Measurements from ENCODE around the gene SEC16B.

- TF ChIP-seq, protein P1, sequence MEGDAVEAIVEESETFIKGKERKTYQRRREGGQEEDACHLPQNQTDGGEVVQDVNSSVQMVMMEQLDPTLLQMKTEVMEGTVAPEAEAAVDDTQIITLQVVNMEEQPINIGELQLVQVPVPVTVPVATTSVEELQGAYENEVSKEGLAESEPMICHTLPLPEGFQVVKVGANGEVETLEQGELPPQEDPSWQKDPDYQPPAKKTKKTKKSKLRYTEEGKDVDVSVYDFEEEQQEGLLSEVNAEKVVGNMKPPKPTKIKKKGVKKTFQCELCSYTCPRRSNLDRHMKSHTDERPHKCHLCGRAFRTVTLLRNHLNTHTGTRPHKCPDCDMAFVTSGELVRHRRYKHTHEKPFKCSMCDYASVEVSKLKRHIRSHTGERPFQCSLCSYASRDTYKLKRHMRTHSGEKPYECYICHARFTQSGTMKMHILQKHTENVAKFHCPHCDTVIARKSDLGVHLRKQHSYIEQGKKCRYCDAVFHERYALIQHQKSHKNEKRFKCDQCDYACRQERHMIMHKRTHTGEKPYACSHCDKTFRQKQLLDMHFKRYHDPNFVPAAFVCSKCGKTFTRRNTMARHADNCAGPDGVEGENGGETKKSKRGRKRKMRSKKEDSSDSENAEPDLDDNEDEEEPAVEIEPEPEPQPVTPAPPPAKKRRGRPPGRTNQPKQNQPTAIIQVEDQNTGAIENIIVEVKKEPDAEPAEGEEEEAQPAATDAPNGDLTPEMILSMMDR (conservative IDR thresholded peaks at IDR 0.05 in 1 of 2, IDR thresholded peaks at IDR 0.05 in 1 of 2; ENCODE audit: low read depth in 1 of 2, low read length in 2 of 2): no peak
- TF ChIP-seq EZH2 (IDR thresholded peaks at IDR 0.05; ENCODE audit: low read length, missing control alignments): no peak
Measured at GRCh38 chr1:177952249-177952648, 17.6 kb downstream of the SEC16B start.

Measured in fibroblast of lung (primary cell).